Testis (tissue), 3 donors: ENCODE results near the gene BCAS3. TPM values are rescaled to one million over a fixed set of nuclear protein-coding genes. Genes with fewer than 3 reads are reported as not detected.

Experiments used
- DNase-seq: peaks from one replicate; pipeline ENCODE4 v3.0.0-alpha.2; 2019
- H3K27ac ChIP-seq, 2 donors: fragments of 200-600 bp; sonication (generic); one replicate each; pipeline ENCODE4 v1.5.1; 2019
- H3K27me3 ChIP-seq: fragments of 200-600 bp; sonication (generic); one replicate; pipeline ENCODE4 v1.5.1; 2019
- H3K36me3 ChIP-seq: fragments of 200-600 bp; sonication (generic); one replicate; pipeline ENCODE4 v1.5.1; 2017; ENCODE audit warnings: low read depth; ENCODE audit errors: missing control alignments
- H3K4me1 ChIP-seq: fragments of 200-600 bp; sonication (generic); one replicate; pipeline ENCODE4 v1.5.1; 2019
- H3K4me3 ChIP-seq, 2 donors: fragments of 200-600 bp; sonication (generic); one replicate each; pipeline ENCODE4 v1.5.1; 2017 to 2019
- H3K9me3 ChIP-seq: fragments of 200-600 bp; sonication (generic); one replicate; pipeline ENCODE4 v1.5.1; 2017
- POLR2A ChIP-seq: fragments of 450-650 bp; IDR thresholded peaks from one replicate; pipeline ENCODE4 v1.6.1; 2017; ENCODE audit warnings: antibody characterized with exemption, mild to moderate bottlenecking, moderate library complexity
- WGBS, 2 donors: methylation state at CpG; one replicate each; pipeline ENCODE4 v1.1.5; 2018; 5-methylcytosine and 5-hydroxymethylcytosine counted together
- intact Hi-C: fragments of 100-400 bp; cut with DNase I; formaldehyde crosslinking; loops from one replicate; pipeline ENCODE4 v1.15.1; 2023; ENCODE audit warnings: low total_unique reads
- polyA plus RNA-seq: library from polyadenylated mRNA; stranded (reverse); fragments of 350-450 nt; fragmentation: Illumina TruSeq; extraction: RNeasy Lipid Tissue Mini Kit (QIAGEN cat#74804); gene quantifications from one replicate; pipeline ENCODE4 v1.2.3, GENCODE V29; 2014; ENCODE audit warnings: low read depth, low replicate concordance; ENCODE audit not compliant: insufficient read depth
- total RNA-seq, 2 donors: library from RNA; depleted of rRNA; stranded (reverse); fragments of >200 nt; gene quantifications; one replicate each; pipeline ENCODE4 v1.2.3, GENCODE V29; 2016
- TF ChIP-seq, protein P1 (sequence below), 3 experiments: fragments of 450-650 bp in 2 of 3; fragments of 200-600 bp in 1 of 3; sonication (generic) in 1 of 3; IDR thresholded peaks; one replicate each; pipeline ENCODE4 v1.5.1; 2016 to 2019; ENCODE audit warnings: antibody characterized with exemption in 3 of 3, mild to moderate bottlenecking in 2 of 3, moderate library complexity in 1 of 3

Gene BCAS3
- total and polyA plus RNA-seq, 3 donors from 2014 or later, result 54.8 to 96.7 (median 73.0) TPM

DNA sequence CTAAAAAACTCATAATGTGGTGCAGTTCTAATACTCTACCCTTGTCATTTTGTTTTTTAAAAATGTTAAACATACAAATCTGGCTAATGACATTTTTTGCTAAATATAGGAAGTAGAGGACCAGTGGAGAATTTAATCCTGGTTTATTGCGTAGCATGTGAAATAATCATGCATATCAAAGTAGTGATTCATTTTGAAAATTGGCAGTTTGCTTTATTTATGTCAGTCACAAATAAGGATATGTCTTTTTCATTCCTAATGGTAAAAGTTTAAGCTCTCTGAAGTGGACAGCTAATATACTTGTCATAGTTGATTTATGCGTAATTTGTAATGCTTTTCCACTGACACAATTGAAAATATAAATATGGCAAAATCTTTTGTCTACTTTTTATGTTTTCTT is 224.2 kb downstream of the BCAS3 start:
- no peaks in the 10 kb centered on the region for H3K36me3 ChIP-seq
- H3K4me1 ChIP-seq, result no peaks in the 10 kb centered on the region
- DNase-seq, result no peak
- TF ChIP-seq, protein P1, sequence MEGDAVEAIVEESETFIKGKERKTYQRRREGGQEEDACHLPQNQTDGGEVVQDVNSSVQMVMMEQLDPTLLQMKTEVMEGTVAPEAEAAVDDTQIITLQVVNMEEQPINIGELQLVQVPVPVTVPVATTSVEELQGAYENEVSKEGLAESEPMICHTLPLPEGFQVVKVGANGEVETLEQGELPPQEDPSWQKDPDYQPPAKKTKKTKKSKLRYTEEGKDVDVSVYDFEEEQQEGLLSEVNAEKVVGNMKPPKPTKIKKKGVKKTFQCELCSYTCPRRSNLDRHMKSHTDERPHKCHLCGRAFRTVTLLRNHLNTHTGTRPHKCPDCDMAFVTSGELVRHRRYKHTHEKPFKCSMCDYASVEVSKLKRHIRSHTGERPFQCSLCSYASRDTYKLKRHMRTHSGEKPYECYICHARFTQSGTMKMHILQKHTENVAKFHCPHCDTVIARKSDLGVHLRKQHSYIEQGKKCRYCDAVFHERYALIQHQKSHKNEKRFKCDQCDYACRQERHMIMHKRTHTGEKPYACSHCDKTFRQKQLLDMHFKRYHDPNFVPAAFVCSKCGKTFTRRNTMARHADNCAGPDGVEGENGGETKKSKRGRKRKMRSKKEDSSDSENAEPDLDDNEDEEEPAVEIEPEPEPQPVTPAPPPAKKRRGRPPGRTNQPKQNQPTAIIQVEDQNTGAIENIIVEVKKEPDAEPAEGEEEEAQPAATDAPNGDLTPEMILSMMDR (IDR thresholded peaks at IDR 0.05), result no peak
- no peak for TF ChIP-seq POLR2A
- no peak overlapping the region for H3K27ac ChIP-seq
- intact Hi-C loops, result no loop called here
- H3K9me3 ChIP-seq, result no peaks in the 10 kb centered on the region
- WGBS, 2 donors, result 89 to 94% methylated on average over 2 of the region's 2 CpGs
- no peak overlapping the region for H3K4me3 ChIP-seq
- no peaks in the 10 kb centered on the region for H3K27me3 ChIP-seq

DNA sequence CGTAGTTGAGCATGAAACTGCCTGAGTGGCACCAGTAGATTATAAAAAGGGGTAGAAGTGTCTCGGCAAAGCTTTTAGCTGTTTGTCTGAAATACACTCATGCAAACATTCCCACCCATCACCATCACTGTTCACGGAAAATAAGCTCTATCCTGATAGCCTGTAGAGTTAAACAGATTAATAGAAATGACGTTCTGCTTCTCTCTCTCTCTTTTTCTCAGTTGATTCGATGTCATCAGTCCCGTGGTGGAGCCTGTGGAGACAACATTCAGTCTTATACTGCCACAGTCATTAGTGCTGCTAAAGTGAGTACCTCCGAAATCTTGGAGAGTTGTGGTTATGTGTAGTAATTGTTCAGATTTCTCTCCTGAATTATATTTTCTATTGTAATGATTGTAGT is 224.7 kb downstream of the BCAS3 start:
- intact Hi-C loops, result no loop called here
- Histone ChIP-seq H3K36me3 (no peaks in the 10 kb centered on the region), H3K4me1 (no peaks in the 10 kb centered on the region), H3K4me3 (no peak overlapping the region), H3K9me3 (no peaks in the 10 kb centered on the region), H3K27ac (no peak overlapping the region), H3K27me3 (no peaks in the 10 kb centered on the region)
- WGBS, 2 donors, result 81 to 89% methylated on average over 7 of the region's 7 CpGs
- no peak for DNase-seq
- TF ChIP-seq POLR2A, result no peak
- TF ChIP-seq, protein P1 (IDR thresholded peaks at IDR 0.05), result no peak

DNA sequence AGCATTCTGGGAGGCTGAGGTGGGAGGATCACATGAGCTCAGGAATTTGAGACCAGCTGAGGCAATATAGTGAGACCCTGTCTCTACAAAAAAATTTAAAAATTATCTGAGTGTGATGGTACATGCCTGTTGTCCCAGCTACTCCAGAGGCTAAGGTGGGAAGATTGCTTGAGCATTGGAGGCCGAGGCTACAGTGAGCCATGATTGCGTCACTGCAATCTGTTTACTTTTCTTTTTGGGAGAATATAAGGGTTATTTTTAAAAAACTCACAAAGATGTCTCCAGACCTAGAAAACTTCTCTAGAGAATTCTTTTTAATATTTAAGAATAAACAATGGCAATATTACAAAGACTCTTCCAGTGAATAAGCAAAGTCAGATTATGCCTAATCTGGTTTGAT is 226.9 kb downstream of the BCAS3 start:
- Histone ChIP-seq H3K9me3 (no peaks in the 10 kb centered on the region), H3K27me3 (no peaks in the 10 kb centered on the region), H3K27ac (no peak overlapping the region), H3K4me1 (no peaks in the 10 kb centered on the region), H3K4me3 (no peak overlapping the region), H3K36me3 (no peaks in the 10 kb centered on the region)
- no peak for DNase-seq
- intact Hi-C loops, result no loop called here
- TF ChIP-seq, protein P1 (IDR thresholded peaks at IDR 0.05), result no peak
- no peak for TF ChIP-seq POLR2A
- 95 to 100% methylated on average over 2 of the region's 2 CpGs for WGBS, 2 donors

DNA sequence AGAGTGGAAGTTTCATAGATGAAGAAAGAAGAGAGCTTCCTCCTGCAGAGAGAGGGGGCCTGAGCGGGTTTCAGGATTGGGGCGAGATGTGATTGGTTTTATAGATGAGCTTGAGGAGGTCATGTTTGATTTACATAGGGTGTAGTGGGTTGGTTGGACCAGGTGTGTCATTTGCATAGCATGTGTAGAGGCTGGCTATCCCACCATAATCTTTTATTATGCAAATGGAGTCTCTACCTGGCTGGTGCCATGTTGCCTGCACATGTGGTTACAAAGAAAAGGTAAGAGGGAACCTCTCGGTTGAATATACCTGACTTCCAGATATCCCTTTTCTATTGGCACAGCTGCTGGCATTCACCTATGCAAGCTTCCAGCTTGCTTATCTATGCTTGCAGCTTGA is 228.1 kb downstream of the BCAS3 start:
- Histone ChIP-seq H3K9me3 (no peaks in the 10 kb centered on the region), H3K27ac (no peak overlapping the region), H3K4me3 (no peak overlapping the region), H3K36me3 (no peaks in the 10 kb centered on the region), H3K27me3 (no peaks in the 10 kb centered on the region), H3K4me1 (no peaks in the 10 kb centered on the region)
- TF ChIP-seq, protein P1 (IDR thresholded peaks at IDR 0.05), result no peak
- TF ChIP-seq POLR2A, result no peak
- WGBS, 2 donors, result 88 to 96% methylated on average over 3 of the region's 3 CpGs
- no peak for DNase-seq
- intact Hi-C loops, result no loop called here

DNA sequence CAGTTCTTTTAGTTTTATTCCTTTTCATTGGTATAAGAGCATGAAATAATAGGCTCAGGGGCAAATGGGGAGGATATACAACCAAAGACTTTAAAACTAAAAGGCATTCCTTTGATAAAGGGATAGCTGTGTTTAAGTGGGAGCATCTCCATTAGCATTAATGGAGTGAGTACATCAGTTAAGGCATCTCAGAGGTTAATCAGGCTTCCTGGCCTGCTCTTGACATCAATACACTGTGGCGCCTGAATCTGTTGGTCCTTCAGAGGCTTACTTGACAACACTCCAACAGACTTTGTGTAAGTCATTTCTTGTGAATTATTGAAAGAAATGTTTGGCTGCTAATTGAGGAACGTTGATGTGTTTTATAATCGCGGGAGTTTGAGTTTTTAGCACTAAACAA is 230.7 kb downstream of the BCAS3 start:
- Histone ChIP-seq H3K27ac (no peak overlapping the region), H3K27me3 (no peaks in the 10 kb centered on the region), H3K9me3 (no peaks in the 10 kb centered on the region), H3K36me3 (no peaks in the 10 kb centered on the region), H3K4me1 (no peaks in the 10 kb centered on the region), H3K4me3 (no peak overlapping the region)
- intact Hi-C loops, result no loop called here
- no peak for DNase-seq
- 87 to 91% methylated on average over 4 of the region's 4 CpGs for WGBS, 2 donors
- TF ChIP-seq, protein P1 (IDR thresholded peaks at IDR 0.05), result no peak
- TF ChIP-seq POLR2A, result no peak
